GM13977 (cell line): Measurements from ENCODE around the gene CLMP.

Experiments
- DNase-seq: peaks from one replicate; pipeline ENCODE4 v3.0.0; 2012; ENCODE audit warnings: low spot score
- in situ Hi-C: fragments of 300-500 bp; cut with MboI; formaldehyde crosslinking; loops from one replicate; pipeline ENCODE4 v1.12.0; 2022; ENCODE audit warnings: low sequenced_read_pairs, low pct_unique_long_range_greater_than_20kb, mixed read lengths, inconsistent platforms; ENCODE audit not compliant: unreplicated experiment
- TF ChIP-seq, protein P1 (sequence below): IDR thresholded peaks from 2 replicates; pipeline ENCODE4 v1.5.1; 2012; ENCODE audit warnings: mild to moderate bottlenecking, control low read depth; ENCODE audit not compliant: insufficient read depth; ENCODE audit errors: extremely low read depth, missing control alignments

The CLMP gene

DNA sequence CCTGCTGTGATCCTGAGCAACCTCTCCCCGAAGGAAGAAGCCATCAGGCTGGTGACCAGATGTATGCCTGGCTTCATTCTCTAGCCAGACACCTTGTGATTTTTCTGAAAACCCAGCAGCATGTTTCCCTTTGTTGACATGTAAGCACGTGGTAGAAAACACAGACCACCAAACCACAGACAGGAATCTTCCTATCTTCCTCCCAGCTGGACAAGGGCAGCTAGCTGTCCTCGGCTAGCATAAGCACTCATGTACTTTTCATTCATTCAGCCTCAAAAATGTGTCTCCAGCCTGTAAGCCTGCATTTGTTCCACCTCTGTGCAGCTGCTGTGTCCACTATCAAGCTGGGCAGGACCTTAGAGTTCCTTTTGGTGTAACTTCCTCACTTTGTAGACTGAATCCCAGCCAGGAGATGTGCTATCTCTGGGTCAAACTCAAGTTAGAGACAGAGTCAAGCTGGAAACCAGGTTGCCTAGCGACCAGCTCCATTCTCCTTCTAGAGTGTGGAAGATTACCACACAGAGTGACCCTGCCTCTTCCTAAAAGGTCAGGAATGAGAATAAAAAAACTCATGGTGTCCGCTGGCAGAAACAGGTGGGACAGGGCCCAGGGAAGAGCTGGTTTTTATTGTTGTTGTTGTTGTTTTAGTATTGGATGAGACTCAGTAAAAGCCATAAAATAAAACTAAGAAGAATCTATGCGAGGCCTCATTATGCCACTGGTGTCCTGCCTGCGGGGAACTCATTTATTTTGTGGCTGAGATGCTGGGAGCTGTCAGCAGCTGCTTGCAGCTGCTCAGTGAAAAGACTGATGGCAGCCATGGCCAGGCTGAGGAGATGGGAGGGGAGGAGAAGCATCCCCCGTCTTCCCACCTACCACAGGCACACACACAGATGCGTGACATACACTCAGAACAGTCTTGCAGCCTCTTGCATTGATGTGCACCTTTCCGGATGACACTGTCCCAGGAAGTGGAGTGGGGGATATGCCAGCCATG lies 7.4 kb upstream of the CLMP start:
- in situ Hi-C loops: no loop called here
- no peak for DNase-seq
- TF ChIP-seq, protein P1, sequence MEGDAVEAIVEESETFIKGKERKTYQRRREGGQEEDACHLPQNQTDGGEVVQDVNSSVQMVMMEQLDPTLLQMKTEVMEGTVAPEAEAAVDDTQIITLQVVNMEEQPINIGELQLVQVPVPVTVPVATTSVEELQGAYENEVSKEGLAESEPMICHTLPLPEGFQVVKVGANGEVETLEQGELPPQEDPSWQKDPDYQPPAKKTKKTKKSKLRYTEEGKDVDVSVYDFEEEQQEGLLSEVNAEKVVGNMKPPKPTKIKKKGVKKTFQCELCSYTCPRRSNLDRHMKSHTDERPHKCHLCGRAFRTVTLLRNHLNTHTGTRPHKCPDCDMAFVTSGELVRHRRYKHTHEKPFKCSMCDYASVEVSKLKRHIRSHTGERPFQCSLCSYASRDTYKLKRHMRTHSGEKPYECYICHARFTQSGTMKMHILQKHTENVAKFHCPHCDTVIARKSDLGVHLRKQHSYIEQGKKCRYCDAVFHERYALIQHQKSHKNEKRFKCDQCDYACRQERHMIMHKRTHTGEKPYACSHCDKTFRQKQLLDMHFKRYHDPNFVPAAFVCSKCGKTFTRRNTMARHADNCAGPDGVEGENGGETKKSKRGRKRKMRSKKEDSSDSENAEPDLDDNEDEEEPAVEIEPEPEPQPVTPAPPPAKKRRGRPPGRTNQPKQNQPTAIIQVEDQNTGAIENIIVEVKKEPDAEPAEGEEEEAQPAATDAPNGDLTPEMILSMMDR: no peak

DNA sequence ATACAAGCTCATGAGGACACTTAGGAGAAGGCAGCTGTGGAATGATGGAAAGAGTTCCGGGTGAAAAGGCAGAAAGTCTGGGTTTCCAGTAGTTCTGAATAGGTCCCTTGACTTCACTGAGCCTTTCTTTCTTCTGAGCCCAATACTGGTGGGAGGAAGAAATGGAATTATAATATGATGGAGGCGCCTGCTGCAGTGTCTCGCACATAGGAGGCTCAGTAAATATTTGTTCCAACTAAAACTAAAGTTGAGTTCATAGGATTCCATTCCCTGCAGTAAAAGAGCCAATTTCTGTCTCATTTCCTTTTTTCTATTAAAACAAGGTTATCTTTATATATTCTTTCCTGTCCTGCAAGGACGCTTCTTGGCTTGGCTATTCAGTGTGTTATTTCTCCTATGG lies 5.2 kb upstream of the CLMP start:
- TF ChIP-seq, protein P1: no peak
- no peak for DNase-seq
- in situ Hi-C loops: no loop called here

DNA sequence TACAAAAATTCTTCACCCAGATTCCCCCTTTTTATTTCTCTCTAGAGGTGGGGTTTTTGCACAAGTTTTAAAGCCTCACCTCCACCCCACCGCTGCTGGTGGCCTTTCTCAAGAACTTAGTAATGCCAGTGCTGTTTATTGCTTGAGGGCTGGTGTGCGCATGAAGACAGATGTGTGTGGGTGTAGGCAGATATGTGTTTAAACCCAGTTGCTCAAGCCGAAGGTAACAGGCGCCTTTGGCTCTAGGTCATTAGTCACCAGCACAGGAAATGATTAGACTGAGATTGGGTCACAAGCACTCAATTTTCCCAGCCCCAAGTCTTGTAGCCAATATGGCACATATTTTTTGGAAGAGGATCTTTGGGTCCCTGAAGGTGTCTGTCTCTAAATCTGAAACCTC lies 2.7 kb upstream of the CLMP start:
- DNase-seq: no peak
- TF ChIP-seq, protein P1: no peak
- in situ Hi-C loops: no loop called here

DNA sequence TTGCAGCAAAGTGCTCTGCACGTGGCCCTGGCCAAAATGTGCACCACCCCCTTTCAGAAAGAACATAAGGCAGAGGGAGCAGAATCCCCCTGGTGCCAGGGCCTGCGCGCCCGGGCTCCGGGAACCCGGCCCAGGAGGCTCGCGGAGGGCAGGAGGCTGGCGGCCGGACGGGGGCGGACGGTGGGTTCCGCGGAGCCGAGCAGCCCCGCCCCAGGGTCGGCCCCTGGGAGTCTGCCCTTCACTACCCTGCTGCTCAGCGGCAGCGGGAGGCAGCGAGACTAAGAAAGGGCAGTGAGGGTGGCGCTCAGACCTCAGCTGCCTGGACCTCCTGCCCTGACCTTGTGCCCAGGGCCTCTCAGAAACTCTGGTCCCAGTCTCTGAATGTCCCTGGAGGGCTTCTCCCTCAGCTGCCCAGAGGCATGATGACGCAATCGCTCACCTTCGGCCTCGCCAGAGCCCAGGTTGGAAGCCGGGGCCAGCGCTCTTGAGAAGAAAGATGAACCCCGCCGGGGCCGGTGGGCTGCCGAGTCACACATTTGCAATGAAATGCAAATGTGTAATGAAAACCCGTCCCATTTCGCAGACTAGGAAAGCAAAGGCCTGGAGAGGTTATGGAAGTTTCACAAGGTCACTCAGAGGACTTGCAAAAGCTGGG lies 1.1 kb upstream of the CLMP start:
- DNase-seq: no peak
- TF ChIP-seq, protein P1: no peak
- in situ Hi-C loops: no loop called here

DNA sequence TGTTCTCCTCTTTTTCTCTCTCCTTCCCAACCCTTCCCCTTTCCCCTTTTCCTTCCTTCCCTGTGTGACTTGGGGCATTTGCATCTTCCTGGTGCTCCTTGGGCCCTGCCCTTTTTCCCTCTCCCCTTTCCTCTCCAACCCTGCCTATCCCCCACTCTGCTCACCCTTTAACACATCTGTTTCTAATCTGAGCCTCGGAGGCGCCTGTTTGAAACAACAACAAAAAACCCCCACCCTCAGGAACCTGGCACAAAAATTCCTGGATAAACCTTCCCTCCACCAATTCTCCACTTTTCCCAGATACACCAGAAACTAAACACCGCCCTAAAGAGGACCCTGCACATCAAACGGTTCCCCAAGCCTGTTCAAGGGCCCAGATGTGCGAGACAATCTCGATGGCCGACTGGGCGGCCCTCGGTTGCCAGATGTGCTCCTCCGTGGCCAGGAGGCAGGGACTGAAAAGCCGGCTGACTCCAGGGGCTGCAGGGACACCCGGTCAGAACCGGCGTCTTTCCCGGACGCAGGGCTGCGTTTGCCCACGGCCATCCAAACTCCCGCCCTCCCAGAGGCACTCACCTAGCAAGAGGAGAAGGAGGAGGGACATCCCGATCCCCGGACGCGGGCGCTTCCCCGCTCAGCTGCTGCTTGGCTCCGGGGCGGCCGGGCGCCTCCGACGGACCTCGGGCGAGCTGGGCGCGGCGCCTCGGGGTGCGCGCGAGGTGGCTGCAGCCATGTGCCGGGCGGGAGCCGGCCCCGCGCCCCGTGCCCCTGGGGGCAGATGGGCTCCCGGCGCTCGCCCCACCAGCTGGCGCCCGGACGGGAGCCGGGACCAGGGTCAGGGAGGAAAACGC lies 486 bp downstream of the CLMP start:
- no peak for DNase-seq

More for the DNA sequence above, 486 bp downstream of the CLMP start:
- in situ Hi-C loops: no loop called here
- TF ChIP-seq, protein P1: no peak
